HG02981 (cell line): ENCODE results near the gene ROBO1.

Experiments
- ATAC-seq: cut with Tn5 transposase; IDR thresholded peaks from one replicate; pipeline ENCODE4 v1.9.1; 2021; ENCODE audit warnings: mild to moderate bottlenecking, moderate library complexity; ENCODE audit not compliant: unreplicated experiment

ROBO1 gene

DNA sequence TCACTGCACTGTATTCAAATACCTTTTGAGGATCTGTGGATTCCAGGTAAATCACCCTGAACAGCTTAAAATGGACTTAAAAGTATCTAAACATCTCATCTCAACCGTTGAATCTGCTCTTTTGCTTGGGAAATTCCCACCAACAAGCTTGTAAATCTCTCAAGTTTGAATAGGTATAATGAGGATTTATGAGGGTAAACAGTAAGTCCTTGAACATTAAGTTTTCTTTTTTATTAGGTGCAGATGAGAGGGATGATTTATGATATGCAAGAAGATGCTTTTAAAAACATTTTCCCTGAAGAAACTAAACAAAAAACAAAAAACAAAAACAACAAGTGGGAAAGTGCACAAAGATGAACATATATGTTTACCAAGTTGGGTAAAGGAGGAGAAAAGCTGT is 290.6 kb downstream of the ROBO1 start:
- no peak for ATAC-seq

DNA sequence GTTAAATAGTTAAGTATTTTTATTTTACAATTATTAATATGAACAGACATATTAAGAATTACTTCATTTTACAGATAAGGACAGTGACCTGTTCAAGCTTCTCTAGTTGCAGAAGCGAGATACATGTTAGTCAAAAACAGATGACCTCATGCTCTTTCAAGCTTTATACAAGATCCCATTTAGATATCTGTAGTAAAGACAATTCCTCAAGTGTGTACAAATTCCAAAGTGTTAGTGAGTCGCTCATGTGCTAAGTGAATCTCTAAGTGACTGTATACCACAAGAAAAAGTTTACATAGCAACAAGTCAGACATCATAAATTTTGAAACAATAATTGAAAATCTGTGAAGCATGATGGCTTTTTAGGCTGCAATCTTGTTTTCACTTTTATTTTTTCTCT is 293.8 kb downstream of the ROBO1 start:
- ATAC-seq = no peak

DNA sequence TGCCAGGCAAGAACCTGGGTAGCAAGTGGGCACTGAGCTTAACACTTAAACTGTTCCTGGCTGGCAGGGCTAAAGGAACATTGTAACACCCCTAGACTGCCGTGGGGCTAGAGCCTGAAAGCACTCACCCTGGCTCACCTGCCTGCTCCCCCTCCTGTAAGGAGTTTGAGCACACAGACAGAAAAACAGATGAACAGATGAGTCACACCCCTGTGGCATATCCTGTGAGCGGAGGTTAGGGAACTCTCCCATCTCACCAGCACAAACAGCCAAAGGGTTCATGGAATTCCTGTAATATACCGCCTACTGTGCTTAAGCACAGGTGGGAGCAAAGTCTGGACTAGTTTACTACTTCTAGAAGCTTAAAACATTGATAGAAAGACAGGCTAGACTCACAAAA is 300.1 kb downstream of the ROBO1 start:
- no peak for ATAC-seq

GRCh38 chr3:79461129-79461792 is 306.5 kb downstream of the ROBO1 start:
- no peak for ATAC-seq

DNA sequence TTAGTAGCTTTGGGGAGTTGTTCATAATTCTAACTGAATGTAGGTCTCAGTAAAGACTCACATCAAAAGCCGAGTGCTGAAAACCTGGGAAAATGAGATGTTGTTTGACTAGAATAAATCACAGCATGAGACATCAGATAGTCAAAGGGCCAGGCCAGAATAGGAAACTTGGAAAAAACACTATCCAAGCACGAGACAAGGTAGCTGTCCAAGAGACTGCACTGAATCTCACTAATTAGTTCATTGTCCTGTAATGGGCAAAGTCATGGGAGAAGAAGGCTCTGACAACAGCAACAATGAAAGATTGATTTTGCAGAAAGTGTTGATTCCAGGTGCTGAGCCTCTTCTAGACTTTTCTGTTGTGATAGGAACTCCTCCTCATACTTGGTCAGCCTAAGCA is 314.2 kb downstream of the ROBO1 start:
- ATAC-seq = no peak

DNA sequence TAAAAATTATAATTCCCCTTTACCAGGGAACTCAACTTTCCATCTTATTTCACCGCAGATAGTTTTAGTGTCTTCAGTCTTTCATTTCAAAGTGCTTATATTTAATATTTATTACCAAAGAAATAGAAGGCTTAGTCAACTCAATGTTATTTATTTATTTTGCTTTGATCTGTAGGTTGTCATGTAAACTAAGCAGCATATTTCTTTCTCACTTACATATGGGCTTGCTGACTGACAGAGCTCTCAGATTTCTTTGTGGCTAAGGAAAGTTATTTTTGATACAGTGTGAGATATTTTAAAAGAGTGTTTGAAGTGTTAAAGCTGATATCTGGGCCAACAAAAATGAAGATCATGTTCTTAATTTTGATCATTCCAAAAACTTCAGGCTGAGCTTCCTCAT is 331.4 kb downstream of the ROBO1 start:
- no peak for ATAC-seq

DNA sequence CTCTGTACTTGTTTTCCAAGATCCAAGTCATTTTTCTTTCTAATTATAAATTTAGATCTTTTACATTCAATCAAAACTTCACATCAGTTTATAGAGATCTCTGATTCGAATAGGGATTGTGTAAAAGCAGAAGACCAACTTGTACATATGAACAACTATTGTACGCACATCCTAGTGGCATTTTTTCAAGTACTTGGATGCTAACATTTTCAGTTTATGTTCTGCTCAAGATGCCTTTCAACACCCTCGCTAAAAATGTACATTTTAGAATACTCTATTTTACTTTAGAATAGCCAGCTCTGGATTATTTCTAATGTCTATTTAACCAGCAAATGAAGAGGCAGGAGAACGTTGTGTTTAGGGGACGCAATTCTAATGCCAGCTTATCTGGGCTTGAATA is 340.7 kb downstream of the ROBO1 start:
- no peak for ATAC-seq

DNA sequence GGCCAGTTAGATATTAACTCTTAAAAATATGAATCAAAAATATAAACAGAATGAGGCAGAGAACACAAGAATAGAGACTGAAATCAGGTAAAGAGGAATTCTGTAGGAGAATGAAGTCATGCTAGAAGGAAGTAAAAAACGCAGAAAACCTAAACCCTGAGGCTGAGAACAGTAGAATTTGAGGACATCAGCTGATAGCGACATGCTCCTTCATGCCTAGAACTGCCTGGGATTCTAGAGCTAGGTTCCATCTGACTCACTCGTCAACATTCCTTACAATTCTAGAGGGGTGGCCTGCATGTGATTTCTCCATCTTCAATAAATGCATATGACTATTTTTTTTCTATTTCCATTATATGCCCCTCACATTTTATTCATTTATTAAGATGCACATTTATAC is 343.0 kb downstream of the ROBO1 start:
- no peak for ATAC-seq

DNA sequence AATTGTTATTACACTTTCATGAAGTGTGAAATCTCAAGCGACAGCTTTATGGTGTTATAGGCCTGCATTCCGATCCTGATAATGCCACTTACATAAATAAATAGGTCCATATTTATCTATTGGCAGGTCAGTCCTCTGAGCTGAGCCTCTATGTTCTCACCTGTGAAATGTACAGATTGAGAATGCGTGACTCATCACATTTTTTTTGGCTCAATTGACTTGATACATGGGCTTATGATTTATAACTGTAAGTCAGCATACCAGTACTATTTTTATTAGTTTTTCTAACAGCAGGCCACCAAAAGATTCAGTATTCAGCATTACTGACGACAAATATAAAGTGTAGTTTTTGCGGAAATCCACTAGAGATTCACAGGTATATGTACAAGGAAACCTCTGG is 344.4 kb downstream of the ROBO1 start:
- ATAC-seq = no peak

DNA sequence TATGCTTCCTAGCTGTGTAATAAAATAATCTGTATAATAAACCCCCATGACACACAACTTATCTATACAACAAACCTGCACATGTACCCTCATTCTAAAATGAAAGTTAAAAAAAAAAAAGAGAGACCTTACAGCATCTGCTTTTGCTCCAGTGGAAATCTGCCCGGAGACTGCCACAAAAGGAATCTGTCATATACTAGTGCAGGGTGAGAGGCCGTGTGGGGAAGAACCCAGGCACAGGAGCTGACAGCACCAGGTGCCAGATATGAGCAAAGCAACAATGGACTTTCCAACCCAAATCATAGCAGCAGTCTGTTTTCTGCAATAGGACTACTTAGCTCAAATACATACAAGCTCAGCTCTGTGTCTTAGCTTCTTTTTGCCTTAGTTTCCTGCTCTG is 346.5 kb downstream of the ROBO1 start:
- ATAC-seq = no peak

DNA sequence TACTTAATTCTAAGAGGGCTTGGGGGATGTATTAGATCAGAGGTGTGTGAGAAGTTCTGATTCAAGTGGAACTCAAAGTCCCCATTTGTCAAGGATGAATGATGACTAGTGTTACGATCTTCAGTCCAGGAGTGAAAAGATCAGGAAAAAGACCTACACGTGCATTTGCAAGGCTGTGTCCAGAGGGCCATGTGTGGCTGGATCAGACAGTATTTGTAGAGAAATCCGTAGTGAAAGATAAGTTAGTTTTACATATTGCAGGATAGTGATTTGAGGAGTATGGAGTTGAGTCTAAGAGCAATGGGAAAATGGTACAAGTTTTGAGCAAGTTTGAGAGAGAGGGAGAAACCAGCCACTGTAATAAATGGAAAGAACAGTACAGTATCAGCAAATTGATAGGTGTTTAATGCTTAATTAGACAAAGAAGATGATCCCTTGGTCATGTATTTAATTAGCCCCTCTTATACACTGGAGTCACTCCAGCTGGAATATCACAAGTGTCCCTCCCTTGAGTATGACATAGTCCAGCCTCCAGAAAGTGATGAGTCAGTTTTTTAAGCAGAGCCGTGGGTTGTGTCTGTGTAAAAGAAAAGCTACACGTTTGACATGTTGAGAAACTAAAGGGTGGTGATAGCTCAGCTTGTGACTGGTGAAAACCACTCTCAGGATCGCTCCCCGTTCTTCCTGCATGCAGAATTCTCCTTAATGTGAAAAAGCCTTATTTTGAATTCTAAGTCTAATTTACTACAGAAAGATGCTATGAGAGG is 348.8 kb downstream of the ROBO1 start:
- ATAC-seq = no peak

DNA sequence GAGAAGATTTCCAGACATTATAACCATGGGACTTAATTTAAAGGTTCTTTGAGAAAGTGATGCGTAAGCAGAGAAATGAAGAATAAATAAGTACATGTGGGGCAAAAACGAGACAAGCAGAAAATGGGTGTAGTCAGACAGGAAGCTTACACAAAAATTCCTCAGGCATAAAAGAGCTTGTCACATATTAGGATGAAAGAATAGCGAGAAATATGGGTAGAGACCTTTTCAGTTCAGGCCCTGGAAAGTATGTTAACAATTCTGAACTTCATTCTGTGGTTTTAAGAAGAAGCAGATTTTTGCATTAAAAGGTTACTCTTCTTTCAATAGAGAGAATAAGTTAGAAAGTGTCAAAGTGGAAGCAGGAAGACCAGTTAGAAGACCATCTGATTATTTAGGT is 352.4 kb downstream of the ROBO1 start:
- ATAC-seq = no peak

GRCh38 chr3:79414806-79415205 is 353.0 kb downstream of the ROBO1 start:
- no peak for ATAC-seq

- ATAC-seq = no peak
These were observed 353.8 kb downstream of the ROBO1 start for GRCh38 chr3:79414035-79414434.

DNA sequence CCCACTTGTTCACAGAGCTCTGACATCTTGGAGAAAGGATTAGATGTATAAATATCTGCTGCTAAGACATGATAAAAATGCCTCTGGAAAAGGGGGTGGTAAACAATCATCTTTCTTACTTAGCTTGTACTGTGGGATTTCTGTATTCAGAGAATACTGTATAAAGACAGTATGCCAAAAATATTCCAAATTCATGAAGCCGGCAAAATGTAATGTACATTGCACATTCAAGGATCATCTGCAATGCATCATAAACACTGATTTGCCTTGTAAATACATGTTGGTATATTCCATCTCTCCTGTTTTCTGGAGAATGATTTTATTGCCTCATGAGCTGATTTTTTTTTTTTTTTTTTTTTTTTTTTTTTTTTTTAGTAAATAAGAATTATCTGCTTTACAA is 355.3 kb downstream of the ROBO1 start:
- ATAC-seq = no peak

DNA sequence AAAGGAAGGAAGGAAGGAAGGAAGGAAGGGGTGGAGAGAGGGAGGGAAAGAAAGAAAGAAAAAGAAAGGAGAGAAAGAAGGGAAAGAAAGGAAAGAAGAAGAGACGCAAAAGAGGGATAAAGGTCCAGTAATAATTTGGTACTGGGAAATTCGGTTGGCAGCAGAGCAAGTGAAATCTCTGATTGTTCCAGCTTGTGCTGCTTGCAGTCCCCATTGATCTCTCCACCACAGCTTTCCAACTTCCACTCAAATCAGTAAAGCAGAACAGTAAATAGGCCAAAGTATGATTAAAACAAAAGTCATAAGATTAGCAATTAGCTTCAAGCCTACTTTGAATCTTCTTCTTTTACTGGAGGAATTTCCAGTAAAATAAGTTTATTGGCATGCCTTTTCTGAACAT is 357.2 kb downstream of the ROBO1 start:
- ATAC-seq = no peak

DNA sequence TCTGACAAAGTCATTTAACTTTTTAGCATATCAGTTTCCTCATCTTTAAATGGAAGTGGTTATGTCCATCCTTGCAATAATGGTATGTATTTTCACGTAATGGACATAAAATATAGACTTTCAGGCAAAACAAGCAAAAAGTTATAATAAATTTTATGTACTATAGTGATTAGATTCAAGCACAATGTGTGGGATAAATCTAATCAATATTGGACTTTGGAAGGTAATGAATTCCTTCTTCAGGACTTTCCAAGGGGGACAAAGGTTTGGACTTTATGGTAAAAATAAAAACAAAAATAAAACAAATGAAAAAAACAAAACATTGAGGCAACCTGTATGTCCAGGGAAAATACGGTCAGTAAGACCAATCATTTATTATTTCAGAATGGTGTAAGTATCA is 357.7 kb downstream of the ROBO1 start:
- ATAC-seq = no peak

GRCh38 chr3:79406175-79406574 is 361.6 kb downstream of the ROBO1 start:
- no peak for ATAC-seq

DNA sequence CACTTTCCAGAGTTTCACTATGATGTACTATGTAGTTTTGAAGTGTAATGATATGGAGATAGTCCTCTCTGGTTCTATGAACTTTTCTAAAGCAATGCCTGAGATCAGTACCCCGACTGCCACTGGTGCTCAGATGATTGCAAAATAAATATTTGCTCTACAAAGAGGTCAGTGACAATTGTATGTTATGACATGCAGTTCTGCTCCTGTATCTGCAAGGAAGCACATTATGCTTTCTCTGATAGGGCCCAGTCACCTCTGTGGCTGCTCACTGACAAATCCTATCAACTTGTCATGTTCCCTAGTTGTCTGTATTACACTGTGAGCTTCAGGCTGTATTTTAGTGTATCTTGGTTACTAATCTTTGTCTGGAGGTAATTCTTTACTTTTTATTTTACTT is 362.6 kb downstream of the ROBO1 start:
- ATAC-seq = no peak

- no peak for ATAC-seq
These were observed 371.2 kb downstream of the ROBO1 start for GRCh38 chr3:79396595-79396994.

DNA sequence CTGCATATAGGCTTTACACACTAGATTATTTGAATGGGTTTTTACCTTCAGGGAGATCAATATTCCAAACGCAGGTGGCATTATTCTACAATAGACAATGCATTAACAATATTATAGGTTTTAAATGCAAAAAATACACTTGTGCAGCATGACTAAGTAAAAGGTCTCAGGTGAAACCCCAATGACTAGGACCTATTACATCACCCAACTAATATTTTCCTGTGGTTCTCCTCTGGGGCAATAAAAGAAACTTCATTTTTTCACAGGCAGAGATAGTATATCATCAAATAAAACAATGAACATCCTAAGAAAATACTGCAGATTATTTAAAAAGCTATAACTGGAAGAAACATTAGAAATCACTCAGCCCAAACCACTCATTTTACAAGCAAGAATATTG is 375.3 kb downstream of the ROBO1 start:
- ATAC-seq = no peak

DNA sequence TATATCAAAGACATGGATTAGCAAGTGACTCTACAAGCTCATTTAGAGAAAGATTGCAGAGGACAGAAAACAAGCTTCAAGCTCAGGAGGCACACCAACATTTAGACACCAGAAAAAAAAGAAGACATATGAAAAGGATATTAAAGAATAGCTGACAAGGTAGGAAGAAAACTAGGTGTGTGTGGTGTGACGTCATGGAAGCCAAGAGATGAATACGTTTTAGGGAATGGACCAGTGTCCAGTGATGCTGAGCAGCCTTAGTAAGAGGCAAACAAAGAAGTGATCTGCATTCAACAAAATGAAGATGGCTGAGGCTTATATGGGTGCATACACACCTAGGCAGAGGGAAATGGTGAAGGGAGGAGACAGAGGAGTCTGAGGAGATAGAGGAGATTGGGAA is 377.4 kb downstream of the ROBO1 start:
- ATAC-seq = no peak

- ATAC-seq = no peak
These were observed 382.6 kb downstream of the ROBO1 start for GRCh38 chr3:79385211-79385610.
